HG02943 (cell line): ENCODE measurements around the gene FREY1.

ENCODE experiments used
- ATAC-seq: cut with Tn5 transposase; IDR thresholded peaks from one replicate; pipeline ENCODE4 v1.9.1; 2021; ENCODE audit warnings: mild to moderate bottlenecking, low read depth, moderate library complexity; ENCODE audit not compliant: unreplicated experiment

The FREY1 gene, protein sequence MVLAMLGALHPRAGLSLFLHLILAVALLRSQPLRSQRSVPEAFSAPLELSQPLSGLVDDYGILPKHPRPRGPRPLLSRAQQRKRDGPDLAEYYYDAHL

DNA sequence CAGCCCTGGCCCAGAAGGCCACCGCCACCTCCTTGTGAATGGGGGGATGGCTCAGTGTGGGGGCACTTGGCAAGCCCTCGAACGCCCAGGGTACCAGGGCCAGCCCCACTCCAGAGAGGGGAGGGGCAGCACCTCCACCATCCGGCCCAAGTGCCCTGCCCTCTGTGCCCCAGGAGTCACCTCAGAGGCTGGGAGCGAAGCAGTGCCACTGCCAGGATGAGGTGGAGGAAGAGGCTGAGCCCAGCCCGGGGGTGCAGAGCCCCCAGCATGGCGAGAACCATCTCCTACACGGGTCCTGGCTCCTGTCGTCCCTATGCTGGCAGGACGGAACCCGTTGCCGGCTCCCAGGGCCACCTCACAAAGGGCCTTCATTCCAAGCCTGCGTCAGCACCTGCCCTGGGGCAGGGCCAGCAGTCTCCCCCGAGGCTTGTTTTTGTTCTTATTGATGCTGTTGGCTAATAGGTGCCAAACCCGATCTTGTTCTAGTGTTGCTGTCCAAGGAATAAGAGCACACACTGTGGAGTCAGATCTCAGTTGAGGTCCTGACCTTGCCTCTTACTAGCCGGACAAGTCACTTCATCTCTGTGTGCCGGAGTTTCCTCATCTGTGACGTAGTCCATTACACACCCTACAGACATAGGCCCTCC is at the start of gene FREY1:
FREY1 (minus strand) TSS at position 307 of the 647 bp plus-strand sequence; CDS start at position 281, 26 bp downstream.
- no peak for ATAC-seq

DNA sequence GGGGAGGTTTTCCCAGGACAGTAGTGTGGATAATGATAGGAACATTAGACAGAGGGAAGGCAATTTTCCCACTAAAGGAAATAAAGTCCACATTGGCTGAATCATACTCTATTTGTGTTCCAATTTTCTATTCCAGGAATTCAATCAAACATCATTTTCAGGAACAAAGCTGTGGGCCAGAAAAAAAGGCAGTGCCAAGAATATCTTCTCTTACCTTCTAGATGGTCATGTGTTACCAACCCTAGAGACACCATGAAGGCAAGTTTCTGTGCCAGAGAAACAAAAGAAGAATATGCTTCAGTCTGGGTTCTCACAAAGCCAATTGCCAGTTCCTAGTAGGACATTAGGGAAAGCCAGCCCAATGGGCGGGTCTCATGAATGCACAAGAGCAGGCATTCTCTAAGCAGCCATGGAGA is 42.9 kb upstream of the FREY1 start:
- no peak for ATAC-seq

DNA sequence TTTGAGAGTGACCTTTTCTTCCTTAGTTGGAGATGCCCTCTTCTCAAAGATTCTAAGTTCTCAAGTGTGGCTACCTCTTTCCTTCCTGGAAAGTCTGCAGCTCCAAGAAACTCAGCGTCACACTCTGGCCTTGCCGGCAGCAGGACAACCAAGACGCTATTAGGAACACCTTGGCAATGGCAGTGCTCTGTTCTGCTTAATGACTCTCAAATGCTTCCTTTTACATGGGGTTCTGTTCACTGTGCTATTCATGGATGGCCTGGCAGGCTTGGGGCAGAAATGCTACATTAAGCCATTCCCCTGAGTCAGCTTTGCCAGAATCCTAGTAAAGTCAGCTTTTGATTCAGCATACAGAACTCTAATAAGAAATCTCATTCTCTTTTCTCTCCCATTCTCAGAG is 41.3 kb upstream of the FREY1 start:
- no peak for ATAC-seq

DNA sequence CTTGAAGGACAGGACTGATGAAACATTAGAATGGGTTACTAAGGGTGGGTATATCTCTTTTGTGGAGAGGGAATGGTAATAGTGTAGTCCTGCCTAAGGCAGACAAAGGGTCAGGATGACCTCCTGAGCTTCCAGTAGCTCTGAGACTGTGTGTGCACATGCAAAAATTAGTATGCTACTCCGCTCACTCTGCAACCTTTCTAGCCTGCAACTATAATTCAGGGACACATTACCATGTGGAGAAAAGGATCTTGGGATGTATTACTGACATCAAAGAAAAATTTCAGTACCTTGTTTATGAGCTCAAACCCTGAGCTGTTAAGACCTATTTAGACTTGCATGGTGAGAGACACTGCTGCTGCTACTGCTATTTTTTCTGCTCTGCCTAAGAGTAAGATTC is 40.8 kb upstream of the FREY1 start:
- no peak for ATAC-seq

DNA sequence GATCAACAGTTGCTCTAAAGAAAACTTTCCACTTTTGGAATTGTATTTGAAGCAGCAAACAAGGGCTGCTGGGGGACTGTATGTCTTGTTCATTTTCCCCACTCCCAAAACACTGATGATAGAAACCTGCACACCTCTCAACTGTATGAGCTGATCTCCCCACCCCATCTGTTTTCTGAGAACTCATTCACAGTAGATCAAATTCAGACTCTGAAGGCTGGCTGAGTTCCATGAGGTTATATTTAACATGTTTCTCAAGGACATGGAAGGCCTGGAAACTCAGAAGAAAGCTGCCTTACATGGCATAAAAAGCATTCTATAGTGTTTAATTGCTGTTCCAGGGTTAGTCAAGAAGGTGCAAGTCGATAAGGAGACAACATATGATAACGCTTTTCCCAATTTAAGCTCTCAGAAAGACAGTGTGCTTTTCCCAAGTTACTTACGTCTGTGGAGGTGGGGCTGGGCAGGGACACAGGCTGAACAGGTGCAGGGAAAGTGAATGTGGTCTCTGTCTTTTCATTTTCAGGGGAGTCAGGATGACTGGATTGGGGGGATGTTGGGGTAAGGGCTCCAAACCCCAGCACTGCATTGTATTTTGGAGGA is 38.4 kb upstream of the FREY1 start:
- no peak for ATAC-seq

DNA sequence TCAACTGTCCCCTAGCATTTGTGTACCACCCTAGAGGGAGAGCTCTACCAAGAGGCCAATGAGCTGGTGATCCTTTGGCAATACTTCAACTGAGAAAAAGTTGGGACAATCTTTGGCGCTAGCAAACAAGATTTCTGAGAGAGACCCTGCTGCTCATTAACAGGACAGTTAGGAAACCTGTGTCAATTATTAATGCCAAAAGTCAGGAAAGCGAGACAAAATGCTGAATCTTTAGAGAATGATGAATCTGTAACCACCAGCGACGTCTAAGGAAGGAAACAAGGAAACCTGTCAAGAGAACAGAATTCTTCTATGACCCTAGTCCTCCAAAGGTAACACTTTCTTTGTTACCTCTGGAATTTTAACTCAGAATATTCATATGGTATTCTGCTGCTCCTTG is 35.3 kb upstream of the FREY1 start:
- no peak for ATAC-seq

DNA sequence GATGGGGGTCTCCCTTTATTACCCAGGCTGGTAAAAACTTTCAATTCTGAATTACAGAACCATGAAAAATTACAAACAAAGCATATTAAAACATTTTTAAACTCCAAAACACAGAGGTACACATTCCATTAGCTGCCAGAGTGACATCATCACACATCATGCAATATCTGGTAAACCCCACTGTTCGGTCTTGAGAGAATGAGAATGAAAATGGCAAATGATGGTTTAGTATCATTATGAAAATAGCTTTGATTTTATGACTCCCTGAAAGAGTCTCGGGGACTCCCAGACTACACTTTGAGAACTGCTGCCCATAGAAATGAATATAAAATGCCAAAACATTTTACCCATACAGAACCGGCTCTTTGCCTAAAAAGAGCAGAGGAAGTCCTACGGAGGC is 34.2 kb upstream of the FREY1 start:
- no peak for ATAC-seq

DNA sequence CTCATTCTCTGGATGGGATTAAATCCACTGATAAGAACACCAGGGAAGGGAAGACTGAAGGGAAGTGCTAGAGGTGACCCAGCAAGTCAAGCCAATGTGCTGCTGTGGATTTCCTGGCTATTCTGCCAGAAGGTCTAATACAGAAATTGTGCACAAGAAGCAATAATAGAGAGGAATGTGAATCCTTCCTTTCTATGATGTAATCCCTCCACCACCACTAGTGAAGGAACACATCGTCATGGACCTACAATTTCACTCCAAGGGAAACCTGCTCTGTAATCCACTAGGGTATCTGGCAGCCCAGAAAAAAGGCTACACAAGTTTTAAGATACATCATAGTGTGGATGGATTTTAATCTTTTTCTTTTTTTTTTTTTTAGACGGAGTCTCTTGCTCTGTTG is 32.8 kb upstream of the FREY1 start:
- ATAC-seq = no peak

DNA sequence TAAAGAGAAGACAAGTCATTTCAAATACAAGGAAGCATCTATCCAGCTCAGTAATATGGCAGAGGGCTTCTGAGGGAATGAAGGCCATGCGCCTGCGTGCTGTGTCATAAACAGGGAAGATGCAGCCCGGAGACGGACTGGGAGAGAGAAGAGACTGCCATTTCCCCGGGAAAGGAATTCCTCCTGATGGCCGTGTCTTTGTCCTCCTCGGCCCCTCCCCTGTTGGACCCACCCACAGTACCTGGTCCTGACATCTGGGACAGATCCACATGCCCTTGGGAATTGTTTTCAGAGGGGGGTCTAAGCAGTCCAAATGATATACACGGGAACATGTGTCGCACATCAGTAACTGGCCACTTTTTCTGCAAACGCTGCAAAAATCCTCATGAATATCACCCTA is 30.8 kb upstream of the FREY1 start:
- no peak for ATAC-seq

DNA sequence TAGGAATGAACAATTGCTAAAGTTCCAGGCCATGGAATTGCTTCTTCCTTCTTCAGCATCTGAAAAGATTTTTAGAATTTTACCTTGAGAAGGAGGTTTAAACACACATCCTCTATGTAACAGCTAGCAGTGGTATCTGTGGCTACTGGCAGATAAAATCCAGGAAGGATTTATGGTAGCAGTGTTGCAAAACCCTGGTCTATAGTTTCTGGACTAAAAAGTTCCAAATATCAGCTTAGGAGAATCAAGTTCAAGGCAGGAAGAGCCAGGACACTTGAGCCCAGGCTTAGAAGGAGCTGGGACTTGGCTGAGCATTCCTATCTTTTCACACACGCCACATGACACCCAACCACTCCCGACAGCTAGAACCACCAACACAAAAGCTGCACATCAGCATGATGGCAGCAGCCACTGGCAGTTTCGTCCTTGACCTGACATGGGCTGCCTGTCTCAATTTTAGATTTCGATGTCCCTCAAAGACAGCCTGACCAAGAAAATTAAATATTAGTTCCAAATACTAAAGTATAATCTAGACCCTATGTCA is 29.5 kb upstream of the FREY1 start:
- ATAC-seq = no peak

DNA sequence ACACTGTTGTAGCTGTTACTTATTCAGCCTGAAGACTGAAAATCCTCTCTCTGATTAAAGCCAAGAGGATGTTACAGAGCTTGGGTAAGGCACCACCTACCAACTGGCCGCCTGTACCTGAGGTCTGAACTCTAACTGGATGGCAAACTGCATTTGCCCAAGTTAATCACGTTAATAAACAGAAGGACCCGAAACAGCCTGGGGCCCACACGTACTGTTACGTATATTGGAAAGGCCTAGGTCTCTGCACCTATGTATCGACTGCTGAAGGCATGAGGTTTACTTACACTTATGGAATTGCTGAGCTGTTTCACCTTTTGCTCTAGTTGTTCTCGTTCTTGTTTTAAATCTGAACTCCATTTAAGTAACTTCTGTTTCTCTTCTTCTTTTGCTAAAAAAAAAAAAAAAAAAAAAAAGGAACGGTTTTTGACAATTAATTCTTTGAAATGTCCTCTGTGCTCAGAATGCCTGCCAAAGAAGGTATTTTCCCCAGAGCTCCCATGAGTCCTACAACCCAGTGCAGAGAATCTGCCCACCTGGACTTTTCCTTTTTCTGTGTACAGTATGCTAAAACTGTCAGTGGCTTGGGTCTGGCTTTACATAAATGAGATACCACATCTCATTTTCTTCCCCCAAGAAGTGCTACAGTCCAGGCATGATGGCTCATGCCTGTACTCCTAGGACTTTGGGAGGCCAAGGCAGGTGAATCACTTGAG is 28.4 kb upstream of the FREY1 start:
- no peak for ATAC-seq

DNA sequence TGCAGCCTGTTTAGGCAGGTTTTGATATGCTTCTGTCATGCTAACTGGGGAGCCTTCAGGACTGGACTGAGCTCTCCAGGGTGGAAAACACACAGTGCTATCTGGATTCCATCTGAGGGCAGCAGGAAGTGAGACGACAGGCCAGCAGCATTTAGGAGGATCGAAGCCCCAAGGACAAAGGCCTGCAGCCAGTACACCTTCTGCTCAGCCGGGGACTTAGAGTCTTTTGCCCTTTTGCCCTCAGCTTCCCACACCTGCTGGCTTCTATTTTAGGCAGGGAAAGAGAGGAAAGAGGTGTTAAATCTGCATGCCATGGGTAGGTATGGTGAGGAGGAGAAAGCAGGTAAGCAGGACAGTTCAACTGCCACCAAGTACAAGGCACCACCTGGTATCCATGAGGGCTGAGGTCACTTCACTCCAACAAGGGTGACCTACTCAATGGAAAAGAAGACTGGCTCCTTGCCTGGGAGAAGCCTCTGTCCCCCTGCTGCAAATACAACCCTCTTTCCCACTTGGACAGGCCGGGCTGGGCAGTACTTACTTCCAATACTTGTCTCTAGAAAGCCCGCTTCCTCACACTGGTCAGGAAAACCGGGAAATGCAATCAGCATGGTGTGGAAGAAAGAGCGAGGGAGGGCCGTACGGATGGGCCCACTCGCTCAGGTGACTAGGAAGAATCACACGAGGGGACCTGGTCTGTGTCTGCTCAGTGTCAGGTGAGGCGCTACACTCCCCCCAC is 27.7 kb upstream of the FREY1 start:
- no peak for ATAC-seq

DNA sequence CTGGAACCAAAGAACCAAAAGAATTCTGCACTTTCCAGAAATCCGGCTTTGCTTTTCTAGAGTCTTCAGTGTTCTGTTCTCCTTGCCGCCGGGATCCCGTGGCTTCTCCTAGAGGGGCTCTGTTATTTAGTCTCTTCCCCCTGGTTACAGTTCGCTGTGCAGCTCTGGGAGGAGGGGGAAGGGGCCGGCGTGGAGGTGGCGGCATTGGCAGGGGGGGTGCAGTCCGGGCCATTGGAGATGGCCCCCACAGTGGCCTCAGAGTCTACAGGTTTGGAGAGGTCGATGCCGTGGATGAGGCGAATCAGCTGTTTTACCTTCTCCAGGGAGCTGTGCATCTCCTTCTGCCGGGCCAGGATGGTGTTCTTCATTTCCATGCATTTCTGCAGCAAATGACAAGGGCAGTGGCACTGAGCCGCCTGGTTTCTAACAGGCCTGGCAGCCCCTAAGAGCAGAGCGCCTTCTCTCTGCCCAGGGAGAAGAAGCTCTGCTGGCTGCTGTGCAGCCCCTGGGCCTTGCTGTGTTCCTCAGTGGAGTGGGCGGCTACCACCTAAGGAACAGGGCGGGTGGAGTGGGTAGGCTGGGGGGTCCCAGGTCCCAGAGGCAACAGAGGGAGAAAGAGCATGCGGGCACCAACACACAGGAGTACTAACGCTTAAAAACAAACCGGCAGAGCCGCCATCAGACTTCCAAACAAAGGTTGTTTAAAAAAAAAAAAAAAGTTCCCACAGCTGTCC is 26.9 kb upstream of the FREY1 start:
- ATAC-seq = no peak

DNA sequence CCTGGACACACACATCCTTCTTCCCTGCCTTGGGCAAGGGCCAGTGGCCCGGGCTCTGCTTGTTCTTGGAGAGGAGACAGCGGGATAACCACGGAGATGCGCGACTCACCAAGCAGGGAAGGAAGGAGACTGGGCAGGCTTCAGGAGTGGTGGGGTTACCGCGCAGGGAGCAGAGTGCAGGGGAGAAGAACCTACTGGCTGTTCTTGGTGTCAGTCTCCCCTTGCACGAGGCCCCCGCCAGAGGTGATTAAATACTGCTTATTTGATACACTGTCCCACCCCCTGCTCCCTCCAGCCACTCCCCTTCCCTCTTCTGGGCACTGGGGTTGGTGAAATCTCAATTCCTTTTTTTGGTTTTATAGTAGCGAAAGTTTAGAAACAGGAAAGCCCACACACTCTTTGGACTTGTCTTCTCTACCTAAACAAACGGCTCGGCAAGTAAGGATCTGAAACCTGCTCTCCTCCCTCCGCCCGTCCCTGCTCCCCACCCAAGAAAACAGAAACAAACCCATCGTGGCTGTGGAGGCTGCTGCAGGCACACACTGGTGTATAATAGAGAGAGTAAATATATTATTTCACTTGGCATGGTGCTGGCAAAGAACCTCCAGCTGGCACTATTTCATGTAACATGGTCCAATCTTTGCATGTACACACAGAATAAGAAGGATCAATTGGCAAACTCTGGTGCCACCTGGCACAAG is 26.2 kb upstream of the FREY1 start:
- no peak for ATAC-seq

DNA sequence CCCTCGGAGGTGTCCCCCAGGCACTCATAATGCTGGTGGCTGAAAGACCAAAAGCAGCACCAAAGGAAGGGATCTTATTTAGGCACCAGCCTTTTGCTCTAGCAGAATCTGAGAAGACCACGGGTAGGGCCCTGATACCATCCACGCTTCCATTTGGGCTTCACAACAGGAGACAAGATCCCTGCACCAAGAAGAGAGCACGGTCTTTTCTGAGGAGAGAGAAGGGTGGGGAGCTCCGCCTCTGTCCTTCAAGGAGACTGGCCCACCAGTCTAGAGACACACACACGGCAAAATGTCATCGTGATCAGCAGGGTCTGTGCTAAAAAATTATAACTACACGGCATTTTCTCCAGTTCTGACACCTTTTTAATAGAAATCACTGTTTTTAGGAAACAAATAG is 25.1 kb upstream of the FREY1 start:
- ATAC-seq = no peak

DNA sequence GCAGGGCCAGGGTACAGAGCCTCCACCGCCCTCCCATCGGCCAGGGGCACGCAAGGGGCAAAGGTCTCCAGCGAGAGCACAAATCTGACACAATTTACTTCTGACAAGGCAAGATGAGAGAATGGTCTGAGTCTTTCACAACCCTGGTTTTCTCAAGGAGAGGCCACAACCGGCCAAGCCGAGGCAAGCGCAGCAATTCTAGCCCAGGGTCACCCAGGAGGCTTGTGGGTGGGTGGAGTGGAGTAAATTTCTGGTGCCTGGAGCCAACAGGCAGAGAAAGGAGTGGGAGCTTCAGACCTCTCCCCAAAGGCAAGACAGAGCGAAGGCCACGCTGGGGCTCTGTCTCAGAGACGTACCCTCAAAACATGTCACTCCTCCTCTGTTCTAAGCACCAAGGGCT is 24.7 kb upstream of the FREY1 start:
- no peak for ATAC-seq

DNA sequence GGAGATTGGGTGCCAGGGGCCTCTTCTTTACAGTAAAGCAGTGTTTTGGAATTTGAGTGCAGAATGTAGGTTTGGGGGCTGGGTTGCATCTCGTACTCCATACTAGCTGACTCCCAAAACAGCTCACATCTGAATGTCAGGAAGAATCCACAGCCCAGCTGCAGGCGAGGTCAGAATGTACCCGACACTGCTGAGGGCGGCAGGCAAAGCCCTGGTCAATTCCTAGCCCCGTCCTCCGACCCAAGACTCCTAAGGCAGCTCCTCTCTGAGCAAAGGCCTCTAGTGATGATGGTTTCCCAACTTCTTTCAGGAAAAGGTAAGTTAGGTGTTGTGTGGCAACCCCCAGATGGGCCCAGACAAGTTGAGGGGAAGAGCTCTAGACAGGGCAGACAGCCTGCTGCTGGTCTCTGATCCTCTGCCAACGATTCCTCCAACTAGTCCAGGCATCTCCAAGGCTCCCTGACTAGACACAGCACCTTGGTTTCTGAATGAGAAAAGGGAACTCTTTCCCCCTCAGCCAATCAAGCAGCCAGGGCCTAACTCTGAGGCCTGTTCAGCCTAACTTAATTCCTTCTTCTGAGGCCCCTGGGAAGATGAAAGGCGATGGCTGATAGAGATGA is 24.0 kb upstream of the FREY1 start:
- no peak for ATAC-seq

DNA sequence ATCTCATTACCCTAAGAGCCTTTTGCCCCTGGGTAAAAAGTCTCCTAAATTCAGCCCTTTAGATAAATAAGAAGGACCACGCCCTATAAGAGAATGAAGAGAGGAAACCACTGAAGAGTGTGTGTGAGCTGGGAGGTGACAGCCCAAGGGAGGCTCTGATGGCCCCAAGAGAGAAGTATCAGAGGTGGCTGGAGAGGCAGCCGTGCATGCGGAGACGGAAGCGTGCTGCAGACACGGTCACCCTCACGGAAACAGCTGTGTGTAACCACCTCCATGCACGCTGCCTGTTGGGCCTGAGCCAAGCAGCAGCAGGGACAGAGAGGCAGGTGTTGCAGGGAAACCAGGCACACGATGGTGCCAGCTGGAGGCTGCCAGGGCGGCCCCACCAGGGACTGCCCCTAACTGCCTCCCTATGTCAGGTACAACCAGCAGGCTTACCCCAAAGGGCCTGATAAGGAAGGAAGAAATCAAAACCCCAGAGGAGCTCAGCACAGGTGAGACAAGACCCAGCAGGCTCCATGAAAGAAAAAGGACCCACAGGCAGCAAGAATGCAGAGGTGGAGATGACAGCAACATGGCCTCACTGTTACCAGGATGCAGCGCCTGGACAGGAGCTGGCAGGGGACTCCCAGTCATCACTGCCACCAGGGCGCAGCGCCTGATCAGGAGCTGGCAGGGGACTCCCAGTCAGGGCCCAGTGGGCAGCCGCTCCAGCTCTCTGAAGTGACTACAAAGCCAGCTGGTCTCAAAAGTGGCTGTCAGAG is 23.1 kb upstream of the FREY1 start:
- peak; percentile 92 for ATAC-seq
